22Rv1 (cell line): Measurements from ENCODE around the gene SNRPE.
"Not testable (repeated sequence)": the region's sequence is repeated elsewhere in the genome, so short reads cannot be mapped to it uniquely, and the experiment has no call there.

Source experiments
- ZFX ChIP-seq: fragments of 450-650 bp; IDR thresholded peaks from 2 replicates; pipeline ENCODE4 v1.6.1; 2017; ENCODE audit warnings: antibody characterized with exemption, borderline replicate concordance
- TF ChIP-seq, protein P1 (sequence below): fragments of 450-650 bp; IDR thresholded peaks from 2 replicates; pipeline ENCODE4 v1.5.1; 2017; ENCODE audit warnings: mild to moderate bottlenecking

DNA sequence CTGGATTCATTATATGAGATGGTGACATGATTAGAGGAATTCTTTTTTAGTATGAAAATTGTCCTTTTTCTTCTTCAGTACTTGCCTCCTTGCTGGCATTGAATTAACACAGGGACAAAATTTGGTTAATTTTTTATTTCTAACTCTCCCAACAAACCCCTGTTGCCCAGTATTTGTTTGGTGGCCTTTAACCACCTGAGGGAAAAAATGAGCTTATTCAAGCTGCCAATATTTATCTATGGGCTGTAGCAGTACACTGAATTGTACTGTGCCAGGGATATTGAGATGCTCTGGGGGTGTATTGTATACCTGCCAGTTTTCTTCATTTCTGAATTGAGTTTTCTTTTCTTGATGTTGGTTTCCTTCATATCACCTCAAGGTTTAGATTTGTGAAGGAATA lies 8.3 kb upstream of the SNRPE start:
- TF ChIP-seq, protein P1, sequence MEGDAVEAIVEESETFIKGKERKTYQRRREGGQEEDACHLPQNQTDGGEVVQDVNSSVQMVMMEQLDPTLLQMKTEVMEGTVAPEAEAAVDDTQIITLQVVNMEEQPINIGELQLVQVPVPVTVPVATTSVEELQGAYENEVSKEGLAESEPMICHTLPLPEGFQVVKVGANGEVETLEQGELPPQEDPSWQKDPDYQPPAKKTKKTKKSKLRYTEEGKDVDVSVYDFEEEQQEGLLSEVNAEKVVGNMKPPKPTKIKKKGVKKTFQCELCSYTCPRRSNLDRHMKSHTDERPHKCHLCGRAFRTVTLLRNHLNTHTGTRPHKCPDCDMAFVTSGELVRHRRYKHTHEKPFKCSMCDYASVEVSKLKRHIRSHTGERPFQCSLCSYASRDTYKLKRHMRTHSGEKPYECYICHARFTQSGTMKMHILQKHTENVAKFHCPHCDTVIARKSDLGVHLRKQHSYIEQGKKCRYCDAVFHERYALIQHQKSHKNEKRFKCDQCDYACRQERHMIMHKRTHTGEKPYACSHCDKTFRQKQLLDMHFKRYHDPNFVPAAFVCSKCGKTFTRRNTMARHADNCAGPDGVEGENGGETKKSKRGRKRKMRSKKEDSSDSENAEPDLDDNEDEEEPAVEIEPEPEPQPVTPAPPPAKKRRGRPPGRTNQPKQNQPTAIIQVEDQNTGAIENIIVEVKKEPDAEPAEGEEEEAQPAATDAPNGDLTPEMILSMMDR = not testable (repeated sequence)
- TF ChIP-seq ZFX = not testable (repeated sequence)
